CD1c-positive myeloid dendritic cell (primary cell): ENCODE data around the gene GNAL.
"Not testable (repeated sequence)": the region's sequence is repeated elsewhere in the genome, so short reads cannot be mapped to it uniquely, and the experiment has no call there.

Experiments
- DNase-seq: peaks from one replicate; pipeline ENCODE4 v3.0.0-alpha.2; 2016; ENCODE audit errors: extremely low spot score

The GNAL gene

DNA sequence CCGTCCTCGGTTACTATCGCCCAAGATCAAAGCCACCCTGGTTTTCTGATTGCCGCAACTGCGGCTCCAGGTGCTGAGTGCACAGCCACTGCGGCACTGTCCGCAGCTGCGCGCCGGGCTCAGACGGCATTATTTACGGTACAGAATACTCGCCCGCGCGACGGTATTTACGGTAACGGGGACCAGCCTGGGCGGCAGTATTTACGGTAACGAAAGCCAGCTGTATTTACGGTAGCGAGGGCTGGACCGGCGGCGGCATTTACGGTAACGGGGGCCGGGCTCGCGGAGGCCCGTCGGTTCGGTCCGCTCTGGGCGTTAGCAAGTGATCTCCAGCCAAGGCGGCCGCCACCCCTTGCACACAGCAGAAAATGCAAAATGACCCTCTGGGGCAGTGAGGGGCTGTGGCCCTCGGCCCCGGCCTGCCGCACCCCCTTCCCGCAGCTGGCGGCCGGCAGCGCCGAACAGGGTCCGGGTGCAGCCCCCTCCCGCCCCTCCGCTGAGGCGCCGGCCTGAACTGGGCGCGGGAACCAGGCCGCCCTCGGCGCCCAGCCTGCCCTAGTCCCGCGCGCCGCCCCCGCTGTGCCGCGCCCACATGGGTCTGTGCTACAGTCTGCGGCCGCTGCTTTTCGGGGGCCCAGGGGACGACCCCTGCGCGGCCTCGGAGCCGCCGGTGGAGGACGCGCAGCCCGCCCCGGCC lies at the start of gene GNAL:
TSS of gene GNAL (plus strand) at position 293 of the 697 bp plus-strand sequence. CDS start at position 593, 300 bp downstream.
- DNase-seq = peak; percentile 54

DNA sequence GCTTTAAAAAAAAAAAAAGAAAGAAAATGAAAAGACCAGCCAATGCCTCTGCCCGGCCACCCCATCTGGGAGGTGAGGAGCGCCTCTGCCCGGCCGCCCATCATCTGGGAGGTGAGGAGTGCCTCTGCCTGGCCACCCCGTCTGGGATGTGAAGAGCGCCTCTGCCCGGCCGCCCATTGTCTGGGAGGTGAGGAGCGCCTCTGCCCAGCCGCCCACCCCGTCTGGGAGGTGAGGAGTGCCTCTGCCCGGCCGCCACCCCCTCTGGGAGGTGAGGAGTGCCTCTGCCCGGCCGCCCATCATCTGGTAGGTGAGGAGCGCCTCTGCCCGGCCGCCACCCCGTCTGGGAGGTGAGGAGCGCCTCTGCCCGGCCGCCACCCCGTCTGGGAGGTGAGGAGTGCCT lies 41.8 kb upstream of the GNAL start:
- not testable (repeated sequence) for DNase-seq

DNA sequence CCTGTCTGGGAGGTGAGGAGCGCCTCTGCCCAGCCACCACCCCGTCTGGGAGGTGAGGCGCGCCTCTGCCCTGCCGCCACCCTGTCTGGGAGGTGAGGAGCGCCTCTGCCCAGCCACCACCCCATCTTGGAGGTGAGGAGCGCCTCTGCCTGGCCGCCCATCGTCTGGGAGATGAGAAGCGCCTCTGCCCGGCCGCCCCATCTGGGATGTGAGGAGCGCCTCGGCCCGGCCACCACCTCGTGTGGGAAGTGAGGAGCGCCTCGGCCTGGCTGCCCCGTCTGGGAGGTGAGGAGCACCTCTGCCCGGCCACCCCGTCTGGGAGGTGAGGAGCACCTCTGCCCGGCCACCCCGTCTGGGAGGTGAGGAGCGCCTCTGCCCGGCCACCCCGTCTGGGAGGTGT lies 41.3 kb upstream of the GNAL start:
- not testable (repeated sequence) for DNase-seq

DNA sequence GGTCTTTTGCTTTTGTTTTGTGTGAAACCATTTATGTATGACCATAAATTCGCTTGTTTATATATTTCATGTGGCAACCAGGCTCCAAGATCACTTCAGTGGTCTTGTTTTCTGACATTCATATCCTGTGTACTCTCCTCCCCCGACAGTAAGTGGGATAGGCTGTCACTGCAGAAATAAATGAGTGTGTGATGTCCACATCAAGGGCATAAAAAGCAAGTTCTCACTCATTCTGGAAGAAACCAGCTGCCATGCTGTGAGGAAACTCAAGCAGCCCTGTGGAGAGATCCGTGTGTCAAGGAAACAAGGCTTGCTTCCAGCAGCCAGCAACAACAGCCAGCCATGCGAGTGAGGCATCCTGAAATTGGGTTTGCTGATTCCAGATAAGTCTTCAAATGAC lies 39.2 kb upstream of the GNAL start:
- DNase-seq = no peak

DNA sequence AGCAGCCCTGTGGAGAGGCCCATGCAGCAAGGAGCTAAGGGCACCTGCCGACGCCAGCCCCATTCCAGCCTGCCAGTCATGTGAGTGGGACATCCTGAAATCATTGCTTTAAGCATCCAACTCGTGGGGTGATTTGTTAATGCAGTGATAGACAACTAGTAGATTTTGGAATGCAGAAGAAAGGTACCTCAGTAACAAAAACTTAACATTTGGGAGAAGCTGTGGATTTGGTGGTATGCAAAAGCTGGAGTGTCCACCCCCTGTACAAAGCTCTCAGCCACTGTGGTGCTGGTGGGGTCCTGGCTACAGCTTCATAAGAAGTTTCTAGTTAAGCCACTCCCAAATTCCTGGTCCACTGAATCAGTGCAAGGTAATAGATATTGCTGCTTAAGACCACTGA lies 37.2 kb upstream of the GNAL start:
- no peak for DNase-seq

DNA sequence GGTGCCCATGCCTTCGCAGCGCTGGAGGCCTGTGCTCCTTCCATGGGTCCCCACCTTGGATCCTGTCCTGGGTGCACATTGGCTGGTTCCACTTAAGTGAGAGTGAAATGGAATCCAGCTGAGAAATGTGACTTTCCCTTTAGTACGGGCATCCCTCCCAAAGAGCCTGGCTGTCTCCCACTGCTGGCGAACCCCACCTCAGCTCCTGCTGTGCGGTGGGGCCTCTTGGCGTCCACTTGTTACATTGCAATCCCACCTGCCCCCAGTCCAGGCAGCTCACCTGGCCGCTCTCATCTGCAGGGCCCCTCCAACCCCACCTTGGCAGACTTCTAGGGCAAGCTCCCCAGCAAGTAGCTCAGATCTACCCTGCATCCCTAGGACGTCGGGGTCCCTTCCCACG lies 35.5 kb upstream of the GNAL start:
- no peak for DNase-seq

DNA sequence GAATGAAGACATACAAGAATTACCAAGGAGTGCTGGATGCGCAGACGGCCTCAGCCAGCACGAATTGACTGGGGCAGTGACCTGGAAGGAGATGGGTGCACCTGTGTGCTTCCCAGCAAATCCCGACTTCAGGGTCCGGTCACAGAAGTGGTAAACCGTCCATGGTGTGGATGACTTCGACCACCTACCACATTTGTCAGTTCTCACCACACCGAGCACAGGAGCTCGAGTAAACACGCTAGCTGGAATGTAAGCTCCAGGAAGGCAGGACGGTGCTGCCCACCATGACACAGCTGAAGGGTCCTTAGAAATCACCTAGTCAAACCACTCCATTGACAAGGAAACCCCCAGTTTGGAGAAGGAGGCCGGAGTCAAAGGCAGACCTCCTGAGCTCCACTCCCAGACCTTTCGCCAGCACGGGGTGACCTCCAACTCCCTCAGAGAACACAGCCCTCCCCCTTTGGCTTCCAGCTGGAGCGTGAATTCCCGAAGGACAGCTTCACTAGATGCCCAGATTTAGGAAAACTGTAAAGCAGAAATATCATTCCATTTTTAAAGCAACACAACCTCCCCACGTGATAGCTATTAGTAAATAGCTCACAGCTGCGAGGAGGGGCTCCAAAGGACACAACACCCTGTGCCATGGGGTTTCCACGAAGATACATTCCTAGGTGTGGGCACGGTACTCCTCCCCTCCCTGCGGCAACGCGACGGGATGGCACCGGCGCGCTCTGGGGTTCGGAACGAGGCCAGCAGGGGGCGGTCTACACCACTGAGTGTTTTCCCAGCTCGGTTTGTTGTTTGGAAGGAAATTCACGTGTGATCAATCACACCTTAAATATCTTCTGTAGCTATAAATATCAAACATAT lies 34.1 kb upstream of the GNAL start:
- peak; percentile 52 for DNase-seq

DNA sequence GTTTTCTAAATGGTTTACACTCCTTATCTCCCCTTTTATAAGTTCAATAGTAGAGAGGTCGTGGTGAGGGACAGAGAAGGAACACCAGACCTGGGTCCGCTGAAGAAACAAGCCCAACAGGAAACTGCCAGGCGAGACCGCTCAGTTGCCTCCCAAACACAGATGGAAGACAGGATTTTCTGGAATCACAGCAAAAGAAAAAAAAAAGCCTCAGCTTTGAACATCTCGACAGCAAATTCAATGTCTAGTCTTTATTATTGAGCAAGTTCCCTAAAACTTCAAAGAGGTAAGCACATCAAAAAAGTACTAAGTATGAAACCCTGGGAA lies 33.5 kb upstream of the GNAL start:
- DNase-seq = no peak

DNA sequence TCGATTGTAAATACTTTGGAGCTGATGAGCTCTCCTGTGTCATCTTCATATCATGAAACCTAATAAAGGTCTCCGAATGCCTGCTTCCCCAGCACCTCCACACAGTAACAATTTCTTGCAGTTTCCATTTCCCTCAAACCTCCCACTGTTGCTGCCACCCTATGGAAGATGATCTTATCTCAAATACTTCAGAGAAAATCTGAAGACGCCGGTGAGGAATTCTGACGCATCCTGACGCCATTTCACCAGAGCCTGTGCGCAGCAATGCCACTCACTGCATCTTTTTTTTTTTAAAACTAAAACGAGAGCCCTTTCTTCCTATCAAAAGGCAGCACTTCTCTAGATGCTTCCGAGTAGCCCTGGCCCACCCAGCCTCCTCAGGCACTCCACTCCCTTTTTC lies 31.9 kb upstream of the GNAL start:
- DNase-seq = no peak

DNA sequence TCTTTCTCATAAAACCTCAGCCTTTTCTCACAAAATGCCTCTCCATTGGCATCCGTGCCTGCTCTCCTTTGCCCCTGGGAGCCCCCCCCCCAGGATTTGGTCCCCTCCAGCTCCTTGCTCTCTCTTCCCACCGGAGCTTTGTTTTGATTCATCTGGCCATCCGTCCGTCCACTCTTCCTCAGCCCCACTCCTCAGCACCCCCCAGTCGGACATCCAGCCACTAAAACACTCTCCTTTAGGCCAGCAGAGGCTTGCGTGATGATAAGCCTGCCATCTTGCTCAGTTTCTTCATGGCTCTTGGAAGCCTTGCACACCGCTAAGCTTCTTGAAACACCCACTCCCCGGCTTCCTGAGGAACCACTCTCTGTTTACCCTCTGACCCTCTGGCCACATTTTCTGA lies 31.5 kb upstream of the GNAL start:
- DNase-seq = no peak

DNA sequence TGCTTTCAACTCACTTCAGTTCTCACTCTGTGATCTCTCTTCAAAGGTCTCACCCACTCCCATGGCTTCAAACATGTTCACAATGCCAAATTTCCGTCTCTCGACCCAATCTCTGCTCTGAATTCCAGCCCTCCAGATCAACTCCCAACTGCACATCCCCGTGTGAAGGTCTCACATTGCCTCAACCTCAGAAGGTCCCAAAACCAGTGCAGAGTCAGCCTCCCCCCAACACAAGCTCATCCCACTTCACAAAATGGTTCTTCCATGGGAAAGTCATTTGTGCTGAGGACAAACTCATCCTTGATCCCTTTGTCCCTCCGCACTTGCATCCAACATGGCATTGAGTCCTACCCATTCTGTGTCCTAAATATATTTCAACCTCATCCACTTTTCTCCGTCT lies 31.0 kb upstream of the GNAL start:
- no peak for DNase-seq

DNA sequence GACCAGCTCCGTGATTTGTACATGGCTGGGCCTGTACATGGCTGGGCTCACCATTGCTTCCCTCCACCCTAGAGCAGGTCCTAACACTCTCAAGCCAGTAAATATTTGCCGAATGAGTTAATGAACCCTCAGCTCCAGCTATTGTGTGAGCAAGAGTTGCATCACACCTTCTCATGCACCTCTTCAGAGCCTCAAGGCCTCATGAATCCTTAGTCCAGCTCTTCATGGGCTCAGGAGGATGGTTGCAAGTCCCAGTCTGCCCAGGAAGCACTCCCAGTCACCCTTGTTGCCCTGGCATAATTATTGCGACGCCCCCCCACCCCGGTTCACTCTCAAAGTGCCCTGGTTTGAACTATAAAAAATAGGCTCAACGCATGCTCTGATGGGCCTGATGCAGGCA lies 30.1 kb upstream of the GNAL start:
- no peak for DNase-seq

DNA sequence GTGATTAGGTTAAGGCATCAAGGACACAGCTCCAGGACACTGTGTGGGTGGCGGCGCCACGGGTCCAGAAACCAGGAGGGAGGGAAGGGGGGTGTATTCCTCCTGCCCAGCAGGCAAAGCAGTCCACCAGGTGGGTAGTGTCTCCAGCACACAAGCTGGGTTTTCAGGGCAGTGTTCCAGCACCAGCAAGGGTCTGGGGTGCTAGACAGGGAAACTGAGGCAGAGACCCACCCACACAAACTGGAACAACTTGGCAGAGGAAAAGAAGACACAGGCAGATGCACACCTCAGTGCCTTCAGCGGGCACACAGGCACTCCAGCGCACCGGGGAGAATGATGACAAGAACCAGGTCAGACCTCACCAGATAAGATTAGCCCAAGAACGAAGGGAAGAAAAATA lies 28.4 kb upstream of the GNAL start:
- no peak for DNase-seq

DNA sequence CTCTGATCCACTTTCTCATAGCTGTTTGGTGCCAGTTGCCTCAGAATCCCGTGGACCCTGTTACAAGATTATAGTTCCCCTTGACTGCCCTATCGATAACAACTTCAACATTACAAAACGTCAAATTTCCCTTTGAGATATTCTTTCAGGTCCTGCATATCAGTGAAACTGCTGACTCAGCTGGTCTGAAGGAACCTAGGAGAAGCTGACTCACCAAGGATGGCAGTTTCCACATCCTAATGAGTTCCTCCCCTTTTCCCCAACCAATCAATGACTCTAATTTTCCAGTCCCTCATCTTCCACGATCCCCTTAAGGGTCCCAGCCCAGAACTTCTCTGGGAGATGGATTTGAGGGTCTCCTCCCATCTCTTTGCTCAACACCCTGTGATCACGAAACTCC lies 27.6 kb upstream of the GNAL start:
- DNase-seq = no peak

DNA sequence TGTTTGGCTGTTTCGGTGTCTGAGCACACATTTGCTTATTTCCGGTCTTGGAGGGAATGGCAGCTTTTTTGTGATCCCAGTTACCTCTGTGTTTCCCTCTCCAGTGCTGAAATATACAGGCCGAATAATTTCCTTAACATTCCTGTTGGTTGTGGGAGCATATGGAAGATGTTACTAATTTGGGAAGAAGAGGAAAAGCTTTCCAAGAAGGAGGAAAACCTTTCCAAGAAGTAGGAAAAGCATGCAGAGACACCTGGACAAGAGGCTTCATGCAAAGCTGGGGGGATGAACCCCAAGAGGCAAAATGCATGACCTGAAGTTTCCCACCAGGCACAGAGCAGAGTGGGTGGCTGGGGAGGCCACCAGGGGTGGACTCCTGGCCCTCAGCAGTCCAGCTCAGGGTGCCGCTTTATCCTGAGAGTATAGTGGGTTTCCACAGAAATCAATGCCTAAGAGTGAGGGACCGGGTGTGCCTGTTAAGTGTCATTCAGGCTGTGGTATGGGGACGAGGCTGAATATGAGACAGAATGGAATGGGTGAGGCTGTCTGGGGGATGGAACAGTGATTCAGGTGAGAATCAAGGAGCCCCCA lies 25.5 kb upstream of the GNAL start:
- no peak for DNase-seq

DNA sequence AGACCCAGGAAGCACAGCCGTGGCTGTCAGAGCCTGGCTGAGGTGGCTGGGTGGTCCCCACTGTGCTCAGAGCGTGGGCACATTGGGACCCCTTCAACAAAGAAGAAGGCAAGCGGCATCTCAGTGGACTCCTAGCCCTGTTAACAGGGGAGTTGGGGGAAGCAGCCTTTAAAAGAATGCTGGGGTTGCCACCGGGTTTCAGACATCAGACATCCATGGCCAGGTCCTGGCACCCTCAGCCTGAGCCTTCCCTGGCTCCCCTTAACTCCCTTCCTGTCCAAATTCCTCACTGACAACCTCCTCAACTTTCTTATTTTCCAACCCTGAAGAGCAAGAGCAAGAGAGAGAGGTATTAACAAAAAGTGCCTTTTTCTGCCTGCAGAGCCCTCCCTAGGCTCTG lies 24.8 kb upstream of the GNAL start:
- no peak for DNase-seq

DNA sequence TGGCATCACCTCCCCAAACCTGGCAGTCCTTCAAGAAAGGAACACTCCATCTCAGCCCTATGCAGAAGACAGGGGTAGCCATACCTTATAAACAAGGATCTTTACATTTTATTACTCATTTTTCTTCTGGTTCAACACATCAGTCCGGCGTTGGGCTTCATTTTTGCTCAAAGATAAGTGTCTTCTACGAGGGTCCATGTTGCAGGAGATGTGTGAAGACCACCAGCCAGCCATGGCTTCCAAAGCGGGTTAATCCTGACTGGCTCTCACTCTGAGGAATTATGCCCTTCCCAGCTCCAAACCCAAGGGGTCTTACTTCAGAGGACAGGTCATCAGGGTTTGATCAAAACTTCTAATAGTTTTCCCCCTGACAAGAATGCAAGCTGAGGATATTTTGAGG lies 23.9 kb upstream of the GNAL start:
- DNase-seq = no peak

DNA sequence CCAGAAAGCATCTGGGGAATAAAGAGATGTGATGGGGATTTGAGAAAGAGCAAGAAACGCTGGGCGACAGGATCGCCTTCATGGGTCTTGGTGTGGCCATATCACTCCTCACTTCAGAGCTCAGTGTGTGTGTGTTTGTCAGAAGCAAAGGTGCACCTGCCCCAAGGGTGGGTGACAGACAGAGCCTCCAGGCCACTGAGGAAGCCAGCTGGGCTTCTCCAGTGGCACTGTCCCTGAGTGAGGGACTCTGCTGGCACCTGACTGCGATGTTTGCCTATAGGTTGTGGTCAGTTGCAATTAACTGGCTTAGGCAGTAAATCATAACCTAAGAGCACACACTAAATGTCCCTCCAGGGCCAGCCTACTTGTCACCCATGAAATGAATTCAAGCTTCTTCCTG lies 23.5 kb upstream of the GNAL start:
- DNase-seq = no peak

DNA sequence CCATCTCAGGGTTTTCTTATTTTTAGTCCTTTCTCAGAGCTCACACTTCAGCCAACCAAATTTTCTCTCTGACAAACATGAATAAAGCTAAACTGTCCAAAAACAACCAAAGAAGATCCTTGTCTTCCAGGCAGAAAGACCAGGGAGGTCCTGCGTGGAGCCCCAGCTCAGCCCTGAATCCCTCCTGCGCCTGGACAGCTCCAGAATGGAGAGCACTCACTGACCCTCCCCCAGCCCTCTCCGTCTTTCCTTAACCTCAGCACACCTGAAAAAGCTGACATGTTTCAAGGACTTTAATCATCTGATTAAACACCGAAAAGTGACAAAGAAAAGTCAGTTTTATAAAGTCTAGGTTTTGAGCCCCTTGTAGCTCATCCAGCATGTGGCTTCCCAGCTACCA lies 22.9 kb upstream of the GNAL start:
- DNase-seq = no peak

DNA sequence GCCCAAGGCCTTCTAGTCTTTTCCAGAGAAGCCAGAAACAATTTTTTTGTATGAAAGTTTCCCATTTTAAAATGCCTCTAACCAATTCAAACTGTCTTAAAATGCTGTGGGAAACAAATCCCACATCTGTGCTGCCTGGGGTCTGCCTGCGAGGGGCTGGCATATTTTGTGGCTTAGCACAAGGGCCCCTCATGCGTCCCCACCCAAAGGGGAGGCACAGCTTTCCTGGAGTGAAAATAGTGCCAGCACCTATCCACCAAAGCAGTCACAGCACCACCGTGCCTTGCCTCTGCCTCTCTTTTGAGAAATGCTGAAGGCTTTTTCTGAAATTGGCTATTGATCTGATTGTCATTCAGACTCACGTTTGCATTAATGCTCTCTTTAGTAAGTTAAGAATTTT lies 22.2 kb upstream of the GNAL start:
- no peak for DNase-seq

DNA sequence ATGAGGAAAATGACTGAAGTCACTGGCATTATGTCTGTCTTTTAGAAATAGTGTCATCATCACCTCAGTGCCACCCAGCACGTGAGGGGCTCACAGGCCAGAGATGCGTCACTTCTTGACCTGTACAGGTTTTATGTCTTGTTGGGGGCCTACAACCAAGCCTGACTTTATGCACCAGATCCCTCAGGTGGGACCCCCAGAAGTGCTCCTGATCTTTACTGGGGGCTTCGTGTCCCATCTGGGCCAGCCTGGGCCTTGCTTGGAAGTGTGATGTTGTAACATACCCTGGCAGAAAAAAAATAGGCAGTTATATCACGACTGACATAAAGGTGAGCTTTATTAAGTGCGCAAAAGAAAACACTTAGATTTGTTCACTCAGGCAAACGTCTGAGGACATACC lies 21.5 kb upstream of the GNAL start:
- no peak for DNase-seq

DNA sequence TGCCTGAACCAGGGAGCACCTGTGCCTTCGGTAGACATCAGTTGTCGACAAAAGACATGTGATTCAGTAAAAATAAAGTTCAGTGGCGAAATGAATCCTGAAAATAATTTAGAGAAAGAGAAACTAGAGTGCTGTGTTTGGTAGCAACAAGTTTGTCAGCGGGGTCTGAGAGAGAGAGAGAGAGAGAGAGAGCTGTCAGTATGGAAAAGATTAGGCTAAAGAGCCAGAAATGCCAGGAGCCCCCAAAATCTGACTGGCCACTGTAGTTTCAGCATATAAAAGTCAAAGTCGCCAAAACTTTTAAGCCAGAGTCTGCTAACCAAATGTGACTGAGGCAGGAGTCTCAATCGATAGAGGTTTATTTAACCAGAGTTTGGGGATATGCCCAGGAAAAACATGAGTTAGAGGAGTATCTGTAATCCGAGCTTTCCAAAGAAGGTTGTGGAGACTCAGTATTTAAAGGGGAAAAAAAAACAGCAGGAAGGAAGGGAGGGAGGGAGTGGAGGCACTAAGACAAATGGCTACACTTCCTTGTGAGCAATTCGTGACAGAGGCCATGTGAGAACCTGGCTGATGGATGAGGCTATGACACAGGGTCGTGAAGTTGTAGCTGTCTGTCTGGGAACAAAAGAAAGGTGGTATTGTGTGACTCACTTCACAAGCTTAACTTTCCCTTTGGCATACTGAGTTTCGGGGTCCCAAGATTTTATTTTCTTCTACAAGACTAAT lies 20.5 kb upstream of the GNAL start:
- DNase-seq = no peak
